NOMO-1 treated with dmso at 0.1 percent for 144 hours (cell line): ENCODE results near the gene INPP4B.

ENCODE experiments used
- DNase-seq: peaks from one replicate; lab custom pipeline; 2025; ENCODE audit not compliant: unreplicated experiment; lab: John Stamatoyannopoulos, UW

Gene INPP4B

GRCh38 chr4:142036795-142037583, 809.1 kb downstream of the INPP4B start:
- DNase-seq, result no peak

DNA sequence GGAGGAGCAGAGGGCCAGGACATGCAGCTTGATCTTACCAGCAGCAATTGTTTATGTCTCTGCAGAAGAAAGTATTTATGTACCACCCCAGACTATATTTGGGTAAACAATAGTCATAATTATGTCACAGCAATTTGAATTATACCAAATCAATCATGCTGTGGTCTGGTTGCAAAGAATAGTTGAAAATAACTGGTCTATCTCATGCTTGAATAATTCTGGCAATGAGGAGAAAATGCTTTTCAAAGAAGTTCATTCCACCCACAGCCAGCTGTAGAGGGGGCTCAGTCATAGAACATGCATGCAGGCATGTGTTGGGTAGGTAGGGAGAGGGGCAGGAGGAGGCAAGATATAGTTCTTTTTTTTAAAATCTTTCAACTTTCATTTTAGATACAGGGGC, 810.5 kb downstream of the INPP4B start:
- no peak for DNase-seq

DNA sequence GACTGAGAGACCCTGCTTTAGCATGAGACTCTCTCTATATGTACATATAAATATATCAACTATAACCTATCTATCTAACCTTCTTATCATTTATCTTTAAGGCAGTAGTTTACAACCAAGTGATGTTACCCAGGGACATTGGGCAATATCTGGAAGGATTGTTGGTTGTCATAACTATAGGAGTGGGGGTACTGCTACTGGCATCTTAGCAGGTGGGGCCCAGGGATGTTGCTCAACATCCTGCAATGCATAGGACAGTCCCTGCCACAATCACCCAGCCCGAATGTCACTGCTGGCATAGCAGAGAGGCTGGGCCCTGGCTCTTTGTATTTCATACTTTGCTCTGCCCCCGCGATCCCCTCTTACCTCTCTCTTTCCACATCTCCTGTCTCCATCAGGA, 812.0 kb downstream of the INPP4B start:
- no peak for DNase-seq

DNA sequence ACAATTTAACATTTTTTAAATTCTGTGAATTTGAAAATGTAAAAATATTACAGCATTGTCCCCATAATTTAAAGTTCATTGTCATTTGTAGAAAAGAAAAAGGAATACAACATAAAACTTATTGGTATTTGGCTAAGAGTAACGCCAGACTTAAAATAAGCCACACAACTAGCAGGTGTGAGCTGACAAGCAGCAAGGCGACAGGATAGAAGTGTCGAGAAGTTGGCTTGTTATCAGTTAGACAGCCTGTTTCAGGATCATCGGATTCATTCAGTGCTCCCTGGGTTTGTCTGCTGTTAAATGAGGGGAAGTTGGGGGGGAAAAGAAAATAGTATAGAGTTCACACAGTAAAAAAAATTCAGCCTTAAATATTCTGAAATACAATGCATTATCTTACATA, 816.1 kb downstream of the INPP4B start:
- DNase-seq, result no peak

DNA sequence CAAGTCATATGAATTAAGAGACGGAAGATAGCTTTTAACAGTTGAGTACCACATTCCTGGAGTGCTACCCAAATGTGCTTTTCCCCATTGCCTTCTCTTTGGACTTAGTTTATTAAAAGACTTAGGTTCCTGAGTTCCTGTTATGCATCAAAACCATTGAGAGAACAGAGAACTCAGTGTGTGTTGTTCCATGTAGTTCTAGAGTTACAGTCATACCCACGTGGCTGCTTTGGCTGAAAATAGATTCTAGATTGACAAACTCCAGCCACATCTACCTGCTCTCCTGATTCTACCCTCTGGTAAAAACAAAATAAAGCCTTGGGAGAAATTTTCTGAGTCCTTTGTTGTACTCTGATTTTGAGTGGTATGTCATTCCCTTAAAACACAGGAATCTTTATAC, 824.3 kb downstream of the INPP4B start:
- no peak for DNase-seq

DNA sequence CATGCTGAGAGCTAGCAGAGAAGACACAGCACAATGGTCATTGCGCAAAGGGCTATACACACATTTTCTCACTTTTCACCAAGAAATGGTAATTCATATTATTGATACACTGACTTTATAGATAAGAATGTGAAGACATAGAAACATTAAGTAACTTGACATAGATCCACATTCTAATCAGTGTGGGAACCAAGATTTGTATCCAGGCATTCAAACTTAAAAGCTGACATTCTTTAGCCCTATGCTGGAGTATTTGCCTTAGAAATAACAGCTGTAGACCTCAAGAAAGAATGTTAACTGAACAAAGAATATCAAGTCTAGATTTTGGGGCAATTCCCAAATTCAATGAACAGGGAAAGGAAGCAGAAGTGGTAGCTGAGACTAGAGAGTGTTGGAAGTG, 824.9 kb downstream of the INPP4B start:
- no peak for DNase-seq

- no peak for DNase-seq
These were observed 830.1 kb downstream of the INPP4B start for GRCh38 chr4:142016031-142016430.

DNA sequence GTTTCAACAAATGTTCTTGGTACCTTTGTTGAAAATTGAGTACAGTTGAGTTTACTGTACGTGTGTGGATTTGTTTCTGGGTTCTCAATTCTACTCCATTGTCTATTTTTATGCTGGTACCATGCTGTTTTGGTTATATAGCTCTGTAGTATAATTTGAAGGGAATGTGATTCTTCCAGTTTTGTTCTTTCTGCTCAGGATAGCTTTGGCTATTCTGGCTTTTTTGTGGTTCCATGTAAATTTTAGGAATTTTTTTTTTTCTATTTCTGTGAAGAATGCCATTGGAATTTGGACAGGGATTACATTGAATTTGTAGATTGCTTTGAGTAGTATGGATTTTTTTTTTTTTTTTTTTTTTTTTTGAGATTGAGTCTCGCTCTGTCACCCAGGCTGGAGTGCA, 836.4 kb downstream of the INPP4B start:
- no peak for DNase-seq

DNA sequence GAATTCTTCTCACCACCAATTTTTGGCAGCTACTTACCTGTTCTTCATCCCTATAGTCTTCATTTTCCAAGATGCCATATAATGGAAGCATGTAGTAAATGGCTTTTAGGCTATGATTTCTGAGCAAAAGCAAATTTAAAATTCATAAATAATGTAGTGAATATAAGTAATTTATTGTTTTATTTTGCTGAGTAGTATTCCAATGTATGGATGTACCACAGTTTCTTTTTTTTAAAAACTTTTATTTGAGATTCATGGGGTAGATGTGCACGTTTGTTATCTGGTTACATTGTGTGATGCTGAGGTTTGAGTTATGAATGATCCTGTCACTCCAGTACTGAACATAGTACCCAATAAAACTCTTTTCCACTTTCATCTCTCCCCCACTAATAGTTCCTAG, 840.6 kb downstream of the INPP4B start:
- DNase-seq, result no peak

DNA sequence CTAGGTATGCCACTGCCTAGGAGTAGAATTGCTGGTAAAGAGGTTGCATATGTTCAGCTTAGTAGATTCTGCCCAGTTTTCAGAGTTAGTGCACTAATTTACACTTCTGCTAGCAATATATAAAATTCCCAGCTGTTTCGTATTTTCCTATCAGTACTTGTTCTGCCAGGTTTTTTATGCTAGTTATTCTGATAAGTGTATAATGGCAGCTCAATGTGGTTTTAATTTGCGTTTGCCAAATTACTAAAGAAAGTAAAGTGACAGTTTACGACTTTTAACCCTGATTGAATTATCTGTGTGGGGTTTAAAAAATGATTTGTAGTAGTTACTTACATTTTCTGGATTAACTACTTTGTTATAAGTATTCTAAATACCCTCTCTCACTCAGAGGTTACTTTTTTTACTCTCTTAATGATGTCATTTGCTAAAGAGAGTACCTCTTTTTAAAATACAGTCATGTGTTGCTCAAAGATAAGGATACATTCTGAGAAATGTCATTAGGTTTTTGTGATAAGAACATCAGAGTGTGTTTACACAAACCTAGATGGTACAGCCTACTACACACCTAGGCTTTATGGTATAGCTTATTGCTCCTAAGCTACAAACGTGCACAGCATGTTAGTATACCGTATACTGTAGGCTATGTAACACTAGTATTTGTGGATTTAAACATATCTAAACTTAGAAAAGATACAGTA, 846.5 kb downstream of the INPP4B start:
- no peak for DNase-seq

GRCh38 chr4:141995056-141995455, 851.0 kb downstream of the INPP4B start:
- no peak for DNase-seq

DNA sequence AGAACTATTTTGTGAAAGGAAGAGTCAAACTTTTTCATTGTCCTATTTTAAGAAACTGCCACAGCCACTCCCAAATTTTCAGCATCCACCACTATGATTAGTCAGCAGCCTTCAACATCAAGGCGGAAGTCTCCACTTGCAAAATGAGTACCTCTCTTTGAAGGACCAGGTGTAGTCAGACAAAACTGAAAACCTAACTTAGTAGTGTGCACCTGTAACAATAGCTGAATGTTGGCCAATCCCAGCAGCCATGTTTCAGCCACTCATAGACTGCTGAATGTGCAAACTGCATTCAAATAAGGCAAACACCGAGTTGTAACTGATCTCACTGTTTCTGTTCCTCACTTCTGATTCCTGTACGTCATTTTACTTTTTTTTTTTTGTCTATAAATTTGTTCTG, 868.7 kb downstream of the INPP4B start:
- DNase-seq, result no peak
